ENCODE measurements around the gene ZFHX3.
"Not testable (repeated sequence)": the region's sequence is repeated elsewhere in the genome, so short reads cannot be mapped to it uniquely, and the experiment has no call there.

The ZFHX3 gene

DNA sequence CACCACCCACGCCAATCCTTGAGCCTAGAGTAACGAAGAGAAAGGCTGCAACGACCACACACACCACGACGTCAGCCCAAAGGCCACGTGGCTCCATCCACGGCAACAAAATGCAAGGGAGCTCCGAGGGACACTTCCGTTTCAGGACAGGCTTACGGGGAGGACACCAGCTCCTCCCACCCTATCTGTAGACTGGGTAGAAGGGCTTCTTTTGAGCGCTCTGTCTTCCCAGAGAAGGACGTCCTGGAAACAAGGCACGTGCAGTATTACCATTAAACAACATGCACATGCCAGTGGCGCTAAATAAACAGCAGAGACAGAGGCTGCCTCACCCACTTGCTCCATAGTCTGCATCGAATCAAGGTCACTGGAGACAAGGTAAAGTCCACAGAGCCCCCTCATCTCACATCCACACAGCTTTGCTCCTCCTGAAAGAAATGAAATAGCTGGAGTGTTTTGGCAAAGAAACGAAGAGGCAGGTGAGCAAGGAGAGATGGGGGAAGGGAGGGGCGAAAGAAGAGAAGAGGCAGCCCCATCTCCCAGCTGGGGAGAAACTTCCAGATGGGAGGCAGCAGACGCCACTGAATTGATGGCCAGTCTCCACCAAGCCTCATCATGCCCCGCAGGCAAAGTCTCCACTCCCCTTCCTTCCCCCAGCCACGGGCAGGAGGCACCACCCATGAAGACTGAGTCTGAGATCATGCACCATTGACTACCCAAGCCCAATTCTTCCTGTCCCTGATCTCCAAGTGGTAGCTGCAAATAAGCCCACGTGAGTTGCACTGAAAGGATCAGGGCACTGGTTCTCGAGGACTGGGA lies 24.0 kb downstream of the ZFHX3 start:
- DNase-seq (ENCODE audit: low read depth in 2 of 3, low spot score in 2 of 3) = no peak

DNA sequence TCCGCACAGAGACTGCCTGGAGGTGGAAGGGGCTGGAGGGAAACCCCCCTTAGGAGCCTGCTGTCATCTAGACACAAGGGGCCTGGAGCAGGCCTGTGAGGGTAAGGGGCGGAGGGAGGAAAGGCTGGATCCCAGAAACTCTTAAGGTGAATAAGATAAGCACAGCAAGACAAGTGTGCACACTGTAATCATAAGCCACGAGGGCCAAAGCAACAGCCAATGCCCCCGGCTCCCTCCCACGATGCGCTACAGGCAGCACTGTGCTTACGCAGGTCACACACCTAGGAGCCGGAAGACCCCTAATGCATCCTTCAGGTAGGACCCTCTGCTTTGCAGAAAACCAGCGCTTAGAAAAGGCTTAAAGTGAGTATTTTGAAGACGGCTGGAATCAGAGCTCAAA lies 24.6 kb downstream of the ZFHX3 start:
- DNase-seq (ENCODE audit: low read depth in 2 of 3, low spot score in 2 of 3) = no peak

DNA sequence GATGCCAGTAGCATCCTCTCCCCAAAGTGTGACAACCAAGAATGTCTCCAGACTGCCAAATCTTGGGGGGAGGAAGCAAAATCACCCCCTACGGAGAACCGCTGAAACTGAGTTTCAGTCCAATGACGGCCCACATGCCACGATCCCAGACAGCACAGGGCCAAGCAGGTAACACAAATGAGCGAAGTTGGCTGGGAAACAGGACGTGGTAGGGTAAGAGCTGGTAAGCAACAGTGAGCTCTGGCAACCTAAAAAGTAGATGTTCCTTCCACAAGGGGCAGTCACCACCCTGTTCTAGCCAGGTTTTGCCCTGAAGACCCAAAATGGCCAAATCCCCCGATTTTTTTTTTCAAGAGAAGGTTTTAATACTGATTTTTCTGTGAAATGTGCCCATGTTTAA lies 25.4 kb downstream of the ZFHX3 start:
- no peak for DNase-seq (ENCODE audit: low read depth in 2 of 3, low spot score in 2 of 3)

DNA sequence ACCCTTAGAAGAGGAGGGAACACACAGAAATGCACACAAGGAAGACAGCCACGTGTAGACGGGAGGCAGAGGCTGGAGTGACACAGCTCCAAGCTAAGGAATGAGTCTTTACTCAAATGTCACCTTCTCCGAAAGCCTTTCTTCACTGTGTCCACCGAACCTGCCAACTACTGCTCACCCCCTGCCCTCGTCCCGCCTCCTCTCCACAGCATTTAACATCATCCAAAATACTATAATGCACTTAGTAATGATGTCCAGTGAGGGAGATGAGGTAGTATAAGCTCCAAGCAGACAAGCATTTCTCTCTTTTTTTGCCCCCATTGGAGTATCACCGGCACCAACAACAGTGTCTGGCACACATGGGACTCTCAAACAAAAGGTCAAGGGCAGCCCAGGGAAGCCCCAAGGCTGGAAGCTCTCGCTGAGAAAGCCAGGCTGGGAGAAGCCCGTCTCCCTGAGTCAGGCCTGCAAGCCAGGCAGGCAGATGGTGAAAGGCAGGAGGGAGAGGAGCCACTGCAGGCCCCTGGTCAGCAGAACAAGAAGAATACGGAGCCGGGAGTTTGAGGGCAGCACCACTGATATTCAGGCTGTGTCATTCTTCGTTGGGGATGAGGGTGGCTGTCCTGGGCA lies 25.9 kb downstream of the ZFHX3 start:
- no peak for DNase-seq (ENCODE audit: low read depth in 2 of 3, low spot score in 2 of 3)

DNA sequence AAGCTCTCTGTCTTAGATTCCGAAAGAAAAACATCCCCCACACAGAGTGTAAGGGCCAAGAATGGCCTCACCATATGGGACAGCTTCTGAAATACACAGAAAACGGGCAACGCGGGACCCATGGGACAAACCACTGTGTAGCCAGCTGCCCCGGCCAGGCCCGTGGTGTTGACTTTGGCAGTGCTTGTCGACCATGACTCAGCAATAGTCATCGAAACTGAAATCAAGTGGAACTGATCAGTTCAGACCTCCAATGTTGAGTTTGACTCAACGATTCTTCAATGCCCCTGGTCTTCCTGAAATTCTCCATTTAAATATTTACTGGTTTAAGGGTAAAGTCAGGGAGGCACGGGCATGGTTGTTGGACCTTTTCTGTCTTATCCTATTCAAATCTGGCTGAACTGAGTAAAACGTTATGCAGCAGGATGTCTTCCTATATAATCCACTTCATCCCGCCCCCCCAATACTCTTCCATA lies 27.5 kb downstream of the ZFHX3 start:
- DNase-seq (ENCODE audit: low read depth in 2 of 3, low spot score in 2 of 3) = no peak

DNA sequence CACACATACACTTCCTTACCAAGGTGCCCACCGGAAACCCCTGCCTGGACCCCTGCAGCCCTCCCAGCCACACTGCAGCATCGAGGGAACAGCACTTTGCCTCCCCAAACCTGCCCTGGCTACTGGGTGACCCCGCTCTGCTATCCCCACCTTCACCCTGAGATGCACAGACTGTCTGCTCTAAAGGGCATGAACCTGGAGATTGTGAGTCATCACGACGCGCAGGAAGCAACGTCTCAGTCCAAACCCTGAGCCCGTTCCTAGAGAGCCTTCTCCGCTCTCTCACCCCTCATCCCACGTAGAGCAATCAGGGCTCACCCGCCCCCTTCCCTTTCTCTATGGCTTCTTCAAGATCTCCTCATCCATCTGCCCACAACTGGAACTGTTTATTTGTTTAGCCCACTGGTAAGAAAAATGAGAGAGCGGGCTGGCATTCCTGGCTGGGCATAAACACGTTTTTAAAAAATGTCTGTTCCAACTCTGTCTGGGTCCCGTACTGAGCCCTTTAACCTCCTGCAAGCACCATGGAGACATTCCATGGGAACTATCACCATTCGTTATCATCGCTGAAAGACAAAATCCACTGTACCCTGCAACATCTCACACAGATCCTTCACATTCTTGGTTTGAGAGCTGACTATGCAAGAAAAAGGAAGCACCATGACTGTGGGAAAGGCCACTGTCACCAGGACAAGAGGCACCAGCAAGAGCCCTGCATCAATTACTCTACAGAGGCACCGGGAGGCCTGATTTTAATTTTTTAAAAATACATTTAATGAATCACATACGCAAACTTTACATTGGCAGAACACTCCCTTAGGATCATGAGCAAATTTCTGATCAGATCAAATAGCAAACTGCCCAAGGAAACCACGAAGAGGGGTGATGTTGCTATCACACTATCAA lies 28.2 kb downstream of the ZFHX3 start:
- DNase-seq (ENCODE audit: low read depth in 2 of 3, low spot score in 2 of 3) = no peak

DNA sequence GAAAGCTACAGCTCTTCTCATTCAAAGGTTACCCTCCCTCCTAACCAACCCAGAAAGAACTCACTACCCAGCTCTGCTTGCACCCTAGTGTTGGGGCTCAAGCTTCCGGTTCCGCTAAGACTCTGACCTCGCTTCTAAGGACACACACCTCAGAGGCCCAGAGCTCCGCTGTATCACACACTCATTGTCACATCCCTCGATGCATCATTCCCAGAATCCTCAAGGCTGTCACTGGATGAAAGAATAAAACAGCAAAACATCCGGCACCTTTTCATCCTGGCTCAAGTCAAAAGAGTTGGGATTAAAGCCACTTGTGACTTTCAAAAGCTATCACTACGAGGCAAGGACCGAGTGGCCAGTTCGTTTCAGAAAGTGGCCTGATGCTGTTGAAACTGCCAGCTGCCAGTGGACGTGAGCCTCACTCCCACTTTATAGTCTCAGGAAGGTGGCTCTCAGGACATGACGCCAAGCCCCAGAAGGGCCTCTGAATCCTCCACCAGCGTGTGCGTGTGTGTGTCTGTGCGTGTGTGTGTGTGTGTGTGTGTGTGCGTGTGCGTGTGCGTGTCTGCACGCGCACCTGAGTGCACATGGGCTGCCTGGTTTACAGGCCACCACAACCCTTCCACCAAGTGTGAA lies 29.0 kb downstream of the ZFHX3 start:
- DNase-seq (ENCODE audit: low read depth in 2 of 3, low spot score in 2 of 3) = no peak

DNA sequence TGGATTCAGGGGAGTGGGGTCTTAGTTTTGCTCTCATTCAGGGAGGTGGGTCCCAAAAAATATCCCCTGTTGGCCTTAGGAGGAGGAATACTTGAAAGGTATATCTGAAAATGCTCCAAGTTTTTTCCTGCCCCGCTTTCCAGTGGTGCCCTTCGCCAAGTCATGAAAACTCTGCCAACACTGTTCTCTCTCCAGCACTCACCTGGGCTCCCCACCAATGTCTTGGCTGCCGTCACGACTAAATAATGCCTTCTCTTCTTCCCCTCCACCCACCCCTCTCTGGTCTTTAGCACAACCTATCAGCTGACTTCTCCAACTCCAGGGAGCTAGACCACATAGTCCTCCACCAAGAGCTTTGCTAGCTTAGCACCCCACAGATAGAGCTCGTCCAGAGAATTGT lies 30.6 kb downstream of the ZFHX3 start:
- DNase-seq (ENCODE audit: low read depth in 2 of 3, low spot score in 2 of 3) = no peak

DNA sequence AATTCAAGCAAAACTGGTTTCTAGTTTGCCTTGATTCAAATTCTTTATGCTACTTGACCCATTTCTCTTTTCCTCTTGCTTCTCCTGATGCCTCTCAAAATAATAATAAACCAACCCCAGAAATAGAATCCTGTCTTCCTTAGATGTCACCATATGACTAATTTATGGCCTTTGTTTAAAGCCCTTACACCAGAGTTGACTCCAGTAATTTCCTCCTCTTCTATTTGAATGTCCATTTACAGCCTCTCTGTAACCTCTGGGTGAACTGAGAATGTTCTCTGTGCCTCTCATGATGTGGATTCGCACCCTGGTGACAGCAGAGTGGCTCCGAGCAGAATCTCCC lies 31.5 kb downstream of the ZFHX3 start:
- no peak for DNase-seq (ENCODE audit: low read depth in 2 of 3, low spot score in 2 of 3)

DNA sequence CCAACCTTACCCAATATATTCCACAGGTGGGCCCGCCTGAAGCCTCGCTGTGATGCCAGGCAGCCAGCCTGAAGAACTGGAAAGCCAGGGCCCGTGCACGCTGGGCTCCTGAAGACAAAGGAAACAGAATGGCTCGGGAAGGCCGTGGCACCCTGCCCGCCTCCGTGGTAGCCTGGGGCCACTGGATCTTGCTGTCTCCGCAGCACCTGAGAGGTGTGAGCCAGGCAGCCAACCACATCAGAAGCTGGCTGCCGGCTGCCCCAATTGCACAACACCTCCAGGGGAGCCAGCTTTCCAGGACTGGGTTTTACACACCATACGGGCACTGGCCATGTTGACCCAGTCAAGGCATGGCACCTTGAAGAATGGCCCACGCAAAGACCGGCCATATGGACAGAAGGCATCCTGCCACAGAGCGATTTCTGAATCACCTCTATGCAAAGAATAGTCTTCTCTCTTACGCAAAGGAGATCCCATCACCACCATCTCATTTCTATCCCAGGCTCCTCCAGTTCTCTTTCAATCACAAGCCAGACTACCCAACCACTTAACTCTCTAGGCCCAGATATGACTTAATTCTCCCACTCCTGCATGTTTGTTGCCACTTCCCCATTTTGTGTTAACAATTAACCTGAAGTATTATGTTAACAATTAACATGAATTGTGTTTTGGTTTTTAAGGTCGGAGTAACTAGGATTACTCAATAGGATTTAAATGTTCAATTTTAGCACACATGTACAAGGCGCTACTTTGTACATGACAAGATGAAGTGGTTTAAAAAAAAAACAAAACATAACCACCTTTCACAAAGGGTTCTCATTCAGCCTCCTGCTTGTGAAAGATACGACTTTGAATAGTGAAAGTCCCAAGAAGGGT lies 32.1 kb downstream of the ZFHX3 start:
- no peak for DNase-seq (ENCODE audit: low read depth in 2 of 3, low spot score in 2 of 3)

DNA sequence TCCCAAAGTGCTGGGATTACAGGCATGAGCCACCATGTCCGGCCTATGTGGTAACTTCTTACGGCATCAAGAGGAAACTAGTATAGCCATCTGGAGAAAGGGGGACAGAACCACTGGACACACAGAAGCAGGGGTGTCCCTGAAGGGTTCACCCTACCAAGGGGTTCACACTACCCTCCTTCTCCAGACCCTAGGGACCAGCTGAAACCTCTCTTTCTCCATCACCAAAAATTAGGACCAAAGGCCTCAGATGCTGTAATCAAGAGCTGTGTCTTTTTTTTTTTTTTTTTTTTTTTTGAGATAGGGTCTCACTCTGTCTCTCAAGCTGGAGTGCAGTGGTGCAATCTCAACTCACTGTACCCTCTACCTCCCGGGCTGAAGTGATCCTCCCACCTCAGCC lies 33.2 kb downstream of the ZFHX3 start:
- DNase-seq (ENCODE audit: low read depth in 2 of 3, low spot score in 2 of 3) = no peak

DNA sequence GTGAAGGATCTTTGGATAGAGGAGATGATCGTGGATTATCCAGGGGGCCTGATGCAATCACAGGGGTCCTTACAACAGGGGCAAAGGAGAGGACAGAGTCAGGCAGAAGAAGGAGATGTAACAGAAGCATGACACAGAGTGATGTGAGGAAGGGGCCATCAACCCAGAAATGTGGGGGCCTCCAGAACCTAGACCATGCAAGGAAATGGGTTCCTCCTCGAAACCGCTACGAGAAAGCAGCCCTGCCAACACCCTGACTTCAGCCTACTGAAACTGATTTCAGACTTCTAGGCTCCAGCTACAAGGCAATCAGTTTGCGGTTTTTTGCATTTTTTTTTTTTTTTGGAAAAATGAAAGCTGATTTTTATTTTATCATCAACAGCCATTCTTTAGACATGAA lies 34.0 kb downstream of the ZFHX3 start:
- no peak for DNase-seq (ENCODE audit: low read depth in 2 of 3, low spot score in 2 of 3)

DNA sequence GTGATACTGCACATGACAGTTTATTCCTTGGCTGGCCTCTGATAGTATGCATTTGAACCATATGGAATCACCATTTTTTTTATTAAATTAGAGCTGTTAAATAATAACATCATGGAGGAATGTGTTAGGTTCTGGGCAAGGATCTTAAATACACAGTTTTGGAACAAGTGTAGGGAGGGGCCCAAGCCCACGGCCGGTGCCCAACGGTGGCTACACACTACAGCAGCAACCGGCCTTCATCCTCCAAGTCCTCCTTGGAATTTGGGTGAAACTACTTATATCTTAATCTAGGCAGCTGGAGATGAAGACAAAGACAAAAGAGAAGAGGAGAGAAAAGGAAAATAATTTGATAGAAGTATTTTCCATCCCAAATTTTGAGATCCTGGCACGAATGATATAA lies 35.6 kb downstream of the ZFHX3 start:
- DNase-seq (ENCODE audit: low read depth in 2 of 3, low spot score in 2 of 3) = no peak

DNA sequence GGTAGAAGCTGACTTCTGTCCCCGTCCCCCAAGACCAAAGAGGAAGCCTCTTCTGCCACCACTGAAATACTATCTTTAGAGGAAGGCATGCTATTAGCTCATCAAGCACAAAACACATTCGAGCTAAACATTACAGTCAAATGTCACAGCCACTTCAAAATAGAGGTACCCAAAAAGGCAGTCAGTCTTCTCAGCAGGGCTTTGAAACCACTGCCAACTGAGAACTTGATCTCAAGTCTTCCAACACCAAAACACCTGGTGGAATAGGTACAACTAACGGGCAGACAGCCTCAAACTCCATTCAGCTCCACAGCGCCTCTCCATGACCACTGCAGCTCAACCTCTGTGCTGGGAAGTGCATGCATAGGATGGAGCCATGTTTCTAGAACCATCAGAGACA lies 36.0 kb downstream of the ZFHX3 start:
- no peak for DNase-seq (ENCODE audit: low read depth in 2 of 3, low spot score in 2 of 3)

DNA sequence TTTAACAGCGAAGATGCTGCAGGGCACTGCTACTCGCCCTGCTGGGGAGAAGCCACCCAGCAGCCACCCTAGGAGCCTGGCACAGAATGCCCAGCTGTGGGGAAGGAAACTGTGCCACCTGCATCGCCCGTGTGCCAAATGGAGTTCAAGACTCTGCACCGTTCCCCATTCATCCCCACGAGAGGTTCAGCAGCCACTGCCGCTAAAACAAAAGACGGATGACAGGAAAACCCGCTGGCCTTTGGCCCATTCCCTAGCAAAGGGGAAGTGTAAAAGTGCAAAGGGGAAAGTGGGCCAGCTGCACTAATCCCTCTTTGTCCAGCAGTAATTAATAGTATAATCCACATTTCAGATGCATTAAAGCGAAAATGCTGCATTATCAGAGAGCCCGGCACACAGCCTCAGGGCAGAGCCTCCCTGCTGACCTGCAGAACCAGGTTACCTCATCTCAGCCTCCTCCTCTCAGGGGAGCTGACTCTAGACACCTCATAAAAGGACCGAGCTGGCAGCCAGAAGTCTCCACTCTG lies 37.7 kb downstream of the ZFHX3 start:
- no peak for DNase-seq (ENCODE audit: low read depth in 2 of 3, low spot score in 2 of 3)

DNA sequence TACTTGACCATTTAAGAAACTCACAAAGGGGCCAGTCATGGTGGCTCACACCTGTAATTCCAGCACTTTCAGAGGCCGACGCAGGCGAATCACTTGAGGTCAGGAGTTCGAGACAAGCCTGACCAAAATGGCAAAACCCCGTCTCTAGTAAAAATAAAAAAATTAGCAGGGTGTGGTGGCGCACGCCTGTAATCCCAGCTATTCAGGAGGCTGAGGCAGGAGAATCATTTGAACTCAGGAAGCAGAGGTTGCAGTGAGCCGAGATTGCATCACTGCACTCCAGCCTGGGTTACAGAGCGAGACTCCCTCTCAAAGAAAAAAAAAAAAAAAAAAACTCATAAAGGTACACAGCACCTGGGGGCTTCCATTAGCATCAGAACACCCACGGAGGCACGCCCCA lies 38.2 kb downstream of the ZFHX3 start:
- not testable (repeated sequence) for DNase-seq (ENCODE audit: low read depth in 2 of 3, low spot score in 2 of 3)

DNA sequence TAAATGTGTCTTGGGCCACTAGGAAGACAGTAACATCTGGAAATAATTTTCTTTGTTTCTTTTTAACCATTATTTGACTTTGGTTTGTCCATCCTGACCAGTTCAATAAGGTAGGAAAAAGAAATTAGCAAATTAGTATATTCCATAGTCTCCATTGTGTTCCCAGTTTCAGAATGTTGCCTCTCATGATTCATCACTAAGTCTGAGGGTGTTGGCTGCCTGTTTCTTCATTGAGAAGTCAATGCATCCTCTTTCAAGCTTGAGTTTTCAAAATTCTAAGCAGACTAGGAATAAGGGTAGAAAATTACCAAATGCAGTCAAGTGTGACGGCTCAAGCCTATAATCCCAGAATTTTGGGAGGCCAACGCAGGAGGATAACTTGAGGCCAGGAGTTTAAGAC lies 41.9 kb downstream of the ZFHX3 start:
- DNase-seq (ENCODE audit: low read depth in 2 of 3, low spot score in 2 of 3) = no peak

DNA sequence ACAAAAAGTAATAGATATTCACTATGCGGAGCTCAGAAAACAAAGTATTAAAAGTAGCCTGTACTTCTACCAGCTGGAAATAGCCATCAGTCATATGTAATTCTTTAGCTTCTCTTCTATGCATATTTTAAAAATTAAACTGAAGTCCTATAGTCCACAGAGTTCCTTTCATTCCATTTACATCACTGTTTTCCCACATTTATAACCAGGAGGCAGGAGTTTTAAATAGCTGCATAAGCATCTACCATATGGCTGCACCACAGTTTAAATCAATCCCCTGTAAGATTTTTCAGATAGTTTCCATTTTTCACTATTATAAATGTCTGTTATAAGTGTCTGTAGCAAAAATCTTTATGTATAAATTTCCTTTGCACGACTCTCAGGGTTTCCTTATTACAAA lies 45.1 kb downstream of the ZFHX3 start:
- DNase-seq (ENCODE audit: low read depth in 2 of 3, low spot score in 2 of 3) = no peak

DNA sequence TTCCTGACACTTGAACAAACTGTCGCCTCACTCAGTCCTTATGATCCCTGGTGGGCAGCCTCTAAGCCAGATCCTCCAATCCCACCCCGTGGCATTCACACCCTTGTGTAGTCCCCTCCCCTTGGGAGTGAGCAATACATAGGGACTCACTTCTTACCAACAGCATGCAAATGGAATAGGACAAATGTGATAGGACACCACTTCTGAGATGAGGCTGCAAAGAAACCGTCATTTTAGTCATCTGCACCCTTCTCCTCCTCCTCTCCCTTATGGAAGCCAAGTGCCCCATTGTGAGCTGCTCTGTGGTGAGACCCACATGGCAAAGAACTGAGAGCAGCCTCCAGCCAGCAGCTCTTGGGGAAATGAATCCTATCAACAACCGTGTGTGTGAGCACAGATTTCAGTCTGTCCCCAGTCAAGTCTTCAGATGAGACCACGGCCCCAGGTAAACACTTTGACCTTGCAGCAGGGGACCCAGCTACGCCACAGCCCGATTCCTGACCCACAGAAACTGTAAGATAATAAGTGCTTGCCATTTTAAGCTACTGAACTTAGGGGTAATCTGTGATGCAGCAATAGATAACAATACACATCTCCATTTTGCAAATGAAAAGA lies 46.9 kb downstream of the ZFHX3 start:
- no peak for DNase-seq (ENCODE audit: low read depth in 2 of 3, low spot score in 2 of 3)

Data from activated CD8-positive, alpha-beta memory T cell treated with anti-CD3 and anti-CD28 coated beads for 48 hours (primary cell).